T-helper 17 cell (primary cell): ENCODE measurements around the gene RAB12. TPM values are rescaled to one million over a fixed set of nuclear protein-coding genes. Genes with fewer than 3 reads are reported as not detected.
"Not testable (repeated sequence)": the region's sequence is repeated elsewhere in the genome, so short reads cannot be mapped to it uniquely, and the experiment has no call there.

Experiments
- ATAC-seq: fragments of 150-1000 bp; cut with Tn5 transposase; 2 replicates; pipeline ENCODE4 v1.10.0; 2021; ENCODE audit warnings: mild to moderate bottlenecking, moderate library complexity
- DNase-seq, 3 donors: peaks; one replicate each; pipeline versions ENCODE4 v3.0.0 to v3.0.0-alpha.2; 2020 to 2021
- H3K9me3 ChIP-seq: one replicate; pipeline ENCODE4 v1.7.0; 2013; ENCODE audit warnings: low read length, mild to moderate bottlenecking; ENCODE audit not compliant: control insufficient read depth, poor library complexity, severe bottlenecking
- H3K27ac Mint-ChIP-seq: one replicate; pipeline ENCODE4 v1.8.0; 2022; ENCODE audit warnings: mild to moderate bottlenecking, moderate library complexity, mixed read lengths
- H3K27me3 Mint-ChIP-seq: one replicate; pipeline ENCODE4 v1.8.0; 2022; ENCODE audit warnings: mixed read lengths
- H3K36me3 Mint-ChIP-seq: one replicate; pipeline ENCODE4 v1.8.0; 2022; ENCODE audit warnings: low read depth, mixed read lengths
- H3K4me1 Mint-ChIP-seq: one replicate; pipeline ENCODE4 v1.8.0; 2022; ENCODE audit warnings: mild to moderate bottlenecking, mixed read lengths
- H3K4me3 Mint-ChIP-seq: one replicate; pipeline ENCODE4 v1.8.0; 2022; ENCODE audit warnings: mild to moderate bottlenecking, moderate library complexity, mixed read lengths
- total RNA-seq, 4 donors: library from RNA in 2 of 4; stranded (reverse) in 2 of 4; gene quantifications; one replicate each; pipeline ENCODE4 v1.2.3 and lab custom pipeline; 2022 to 2026

RAB12 gene, protein sequence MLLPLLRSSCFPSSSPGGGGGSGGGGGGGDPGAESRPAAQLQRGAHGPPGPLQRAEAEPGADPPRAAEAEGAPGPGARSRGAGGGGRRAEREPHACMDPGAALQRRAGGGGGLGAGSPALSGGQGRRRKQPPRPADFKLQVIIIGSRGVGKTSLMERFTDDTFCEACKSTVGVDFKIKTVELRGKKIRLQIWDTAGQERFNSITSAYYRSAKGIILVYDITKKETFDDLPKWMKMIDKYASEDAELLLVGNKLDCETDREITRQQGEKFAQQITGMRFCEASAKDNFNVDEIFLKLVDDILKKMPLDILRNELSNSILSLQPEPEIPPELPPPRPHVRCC
- 10 to 100 TPM; 15.8 to 16.5 TPM for total RNA-seq
- 21.2 to 31.1 reads per million in 2 donors for total RNA-seq (lab: John Stamatoyannopoulos, UW)

GRCh38 chr18:8608795-8609658 is at the start of gene RAB12:
Gene RAB12, plus strand, starts transcription at chr18:8609437. Its CDS starts 3 bp downstream, at chr18:8609440.
- ATAC-seq (peak; percentile 93), DNase-seq (peak; percentile 86 to 91 (median 87))
- H3K4me3 Mint-ChIP-seq, result peak within 1 kb of the TSS; percentile 95
- peaks cover 10% of the 10 kb centered on the region for H3K36me3 Mint-ChIP-seq
- H3K9me3 ChIP-seq, result no peaks in the 10 kb centered on the region
- H3K27me3 Mint-ChIP-seq, result peaks cover 5% of the 10 kb centered on the region
- H3K4me1 Mint-ChIP-seq, result peaks cover 34% of the 10 kb centered on the region
- peak within 1 kb of the TSS; percentile 99 for H3K27ac Mint-ChIP-seq

- Mint-ChIP-seq H3K36me3 (no peaks in the 10 kb centered on the region), H3K27ac (no peak overlapping the region), H3K4me3 (no peak overlapping the region), H3K27me3 (peaks cover 40% of the 10 kb centered on the region), H3K4me1 (no peaks in the 10 kb centered on the region)
- DNase-seq (no peak), ATAC-seq (no peak)
- no peaks in the 10 kb centered on the region for H3K9me3 ChIP-seq
These were observed 49.5 kb upstream of the RAB12 start for GRCh38 chr18:8559612-8560186.

DNA sequence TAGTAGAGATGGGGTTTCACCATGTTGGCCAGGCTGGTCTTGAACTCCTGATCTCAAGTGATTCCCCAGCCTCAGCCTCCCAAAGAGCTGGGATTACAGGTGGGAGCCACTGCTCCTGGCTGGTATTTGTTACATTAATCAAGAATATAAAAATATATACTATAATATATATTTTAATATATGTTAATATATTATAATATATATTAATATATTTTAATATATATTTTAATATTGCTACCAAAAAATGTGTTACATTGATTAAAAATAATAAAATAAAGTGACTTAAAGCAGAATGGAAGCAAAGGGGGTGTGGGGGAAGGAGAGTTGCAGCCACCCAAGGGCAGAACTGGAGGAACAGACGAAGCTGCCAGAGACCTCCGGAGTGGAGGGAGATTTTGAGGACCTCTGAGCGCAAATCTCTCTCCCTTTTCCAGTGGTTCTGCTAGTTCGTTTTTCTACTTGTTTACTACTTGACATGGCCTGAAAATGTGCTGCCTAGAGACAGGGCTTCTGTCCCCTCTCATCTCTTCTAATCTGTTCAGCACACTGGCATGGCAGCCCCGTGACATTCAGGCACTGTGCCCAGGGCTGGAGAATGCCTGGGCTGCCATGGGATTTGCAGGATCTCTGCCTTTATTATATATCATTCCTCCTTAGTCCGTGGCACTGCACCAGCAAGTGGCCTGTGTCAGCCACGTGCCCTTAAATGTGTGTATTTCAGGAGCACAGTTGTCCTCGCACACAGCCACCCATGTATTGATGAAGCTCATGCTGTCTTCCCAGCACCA is 47.9 kb upstream of the RAB12 start:
- no peak overlapping the region for H3K4me3 Mint-ChIP-seq
- no peak overlapping the region for H3K27ac Mint-ChIP-seq
- ATAC-seq (no peak), DNase-seq (no peak)
- peaks cover 28% of the 10 kb centered on the region for H3K27me3 Mint-ChIP-seq
- no peaks in the 10 kb centered on the region for H3K9me3 ChIP-seq
- no peaks in the 10 kb centered on the region for H3K4me1 Mint-ChIP-seq
- H3K36me3 Mint-ChIP-seq, result no peaks in the 10 kb centered on the region

- Mint-ChIP-seq H3K27me3 (peaks cover 27% of the 10 kb centered on the region), H3K27ac (no peak overlapping the region), H3K4me3 (no peak overlapping the region), H3K36me3 (no peaks in the 10 kb centered on the region), H3K4me1 (no peaks in the 10 kb centered on the region)
- no peak for ATAC-seq
- no peak for DNase-seq
- H3K9me3 ChIP-seq, result no peaks in the 10 kb centered on the region
These were observed 47.2 kb upstream of the RAB12 start for GRCh38 chr18:8562070-8562469.

- H3K9me3 ChIP-seq, result no peaks in the 10 kb centered on the region
- Mint-ChIP-seq H3K4me1 (no peaks in the 10 kb centered on the region), H3K4me3 (no peak overlapping the region), H3K27ac (no peak overlapping the region), H3K27me3 (peaks cover 25% of the 10 kb centered on the region), H3K36me3 (no peaks in the 10 kb centered on the region)
- ATAC-seq, result no peak
- no peak for DNase-seq
These were observed 46.3 kb upstream of the RAB12 start for GRCh38 chr18:8562919-8563318.

DNA sequence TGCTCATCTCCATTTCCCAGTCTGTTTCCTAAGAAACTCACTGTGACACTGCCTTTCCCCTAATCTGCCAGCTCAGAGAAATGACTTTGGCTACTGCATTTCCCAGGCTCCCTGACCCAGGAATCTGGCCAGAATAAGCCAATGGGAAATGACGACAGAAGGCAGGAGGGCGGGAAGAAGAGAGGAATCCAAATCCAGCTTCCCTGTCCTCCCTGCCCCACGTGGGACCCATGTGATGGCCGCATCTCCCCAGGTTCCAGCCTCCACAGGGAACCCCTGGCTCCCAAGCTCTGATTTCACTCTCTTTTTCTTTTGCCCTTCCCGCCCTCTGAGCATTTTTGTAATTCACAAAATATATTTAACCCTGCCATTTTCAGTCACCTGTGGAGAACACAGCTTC is 37.8 kb upstream of the RAB12 start:
- no peak overlapping the region for H3K27ac Mint-ChIP-seq
- H3K4me1 Mint-ChIP-seq, result no peaks in the 10 kb centered on the region
- DNase-seq (no peak), ATAC-seq (no peak)
- peaks cover 17% of the 10 kb centered on the region for H3K27me3 Mint-ChIP-seq
- no peaks in the 10 kb centered on the region for H3K9me3 ChIP-seq
- no peaks in the 10 kb centered on the region for H3K36me3 Mint-ChIP-seq
- no peak overlapping the region for H3K4me3 Mint-ChIP-seq

GRCh38 chr18:8573766-8574165 is 35.5 kb upstream of the RAB12 start:
- H3K27ac Mint-ChIP-seq, ATAC-seq, H3K4me3 Mint-ChIP-seq, H3K36me3 Mint-ChIP-seq, H3K4me1 Mint-ChIP-seq, DNase-seq, H3K9me3 ChIP-seq: not testable (repeated sequence)
- peaks cover 28% of the 10 kb centered on the region for H3K27me3 Mint-ChIP-seq

GRCh38 chr18:8584798-8585197 is 24.4 kb upstream of the RAB12 start:
- DNase-seq (no peak), ATAC-seq (no peak)

GRCh38 chr18:8586941-8587340 is 22.3 kb upstream of the RAB12 start:
- H3K9me3 ChIP-seq, result no peaks in the 10 kb centered on the region
- H3K4me1 Mint-ChIP-seq, result no peaks in the 10 kb centered on the region
- H3K27me3 Mint-ChIP-seq, result peaks cover 24% of the 10 kb centered on the region
- DNase-seq (no peak), ATAC-seq (no peak)
- H3K36me3 Mint-ChIP-seq, result no peaks in the 10 kb centered on the region
- H3K4me3 Mint-ChIP-seq, result no peak overlapping the region
- H3K27ac Mint-ChIP-seq, result no peak overlapping the region

More at GRCh38 chr18:8584798-8585197, 24.4 kb upstream of the RAB12 start:
- no peaks in the 10 kb centered on the region for H3K36me3 Mint-ChIP-seq
- peaks cover 29% of the 10 kb centered on the region for H3K27me3 Mint-ChIP-seq
- H3K27ac Mint-ChIP-seq, result no peak overlapping the region
- H3K9me3 ChIP-seq, result no peaks in the 10 kb centered on the region
- no peaks in the 10 kb centered on the region for H3K4me1 Mint-ChIP-seq
- H3K4me3 Mint-ChIP-seq, result no peak overlapping the region

DNA sequence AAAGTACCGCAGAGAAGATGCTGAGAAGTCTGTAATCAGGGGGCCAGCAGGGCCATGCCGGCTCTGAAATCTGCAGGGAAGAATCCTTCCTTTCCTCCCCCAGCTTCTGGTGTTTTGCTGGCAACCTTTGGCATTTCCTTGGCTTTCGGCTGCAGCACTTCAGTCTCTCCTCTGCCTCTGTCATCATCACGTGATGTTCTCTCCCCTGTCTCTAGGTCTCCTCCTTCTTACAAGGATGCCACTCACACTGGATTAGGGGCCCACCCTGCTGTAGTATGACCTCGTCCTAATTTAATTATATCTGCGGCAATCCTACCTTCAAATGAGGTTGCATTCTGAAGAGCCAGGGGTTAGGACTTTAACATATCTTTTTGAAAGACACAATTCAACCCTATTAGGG is 13.8 kb upstream of the RAB12 start:
- H3K9me3 ChIP-seq, result no peaks in the 10 kb centered on the region

DNA sequence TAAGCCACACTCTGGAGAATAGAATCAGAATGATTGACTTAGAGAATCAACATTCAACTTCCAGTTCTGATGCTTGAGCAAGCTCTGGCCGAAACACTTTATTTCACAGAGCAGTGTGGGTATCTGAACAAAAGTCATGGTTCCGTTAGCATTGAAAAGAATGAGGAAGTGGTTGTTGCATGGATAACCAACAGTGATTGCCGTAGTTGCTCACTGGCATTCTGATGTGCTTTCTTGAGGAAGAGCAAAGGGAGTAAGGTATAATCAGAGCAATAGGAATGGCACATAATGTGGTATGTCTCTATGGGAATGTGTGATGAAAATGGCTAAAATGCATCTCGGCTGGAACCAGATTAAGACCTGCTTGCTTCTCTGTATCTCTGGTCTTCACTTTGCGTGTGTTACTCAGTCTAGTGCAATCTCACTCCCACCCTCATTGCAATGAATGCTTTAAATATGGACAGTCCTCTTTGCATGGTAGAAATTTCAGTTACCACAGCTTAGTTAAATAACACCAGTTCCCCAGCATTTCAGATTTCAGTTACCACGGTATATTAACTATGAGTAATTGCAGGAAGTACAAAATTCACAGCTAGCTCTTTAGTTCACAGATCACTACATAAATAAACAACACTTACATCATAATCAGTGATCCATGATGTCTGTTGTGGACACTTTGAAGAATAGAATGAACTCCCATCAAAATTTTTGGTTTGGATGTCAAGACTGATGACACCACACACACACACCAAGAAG is 7.8 kb upstream of the RAB12 start:
- no peak for DNase-seq
- Mint-ChIP-seq H3K4me3 (peak overlapping the region; percentile 26), H3K27me3 (peaks cover 48% of the 10 kb centered on the region), H3K36me3 (peaks cover 5% of the 10 kb centered on the region), H3K27ac (no peak overlapping the region), H3K4me1 (peaks cover 3% of the 10 kb centered on the region)
- ATAC-seq, result no peak
- H3K9me3 ChIP-seq, result no peaks in the 10 kb centered on the region

More for the DNA sequence above, 13.8 kb upstream of the RAB12 start:
- no peaks in the 10 kb centered on the region for H3K4me1 Mint-ChIP-seq
- H3K27me3 Mint-ChIP-seq, result peaks cover 28% of the 10 kb centered on the region
- no peak for ATAC-seq
- H3K36me3 Mint-ChIP-seq, result no peaks in the 10 kb centered on the region
- DNase-seq, result no peak
- no peak overlapping the region for H3K4me3 Mint-ChIP-seq
- no peak overlapping the region for H3K27ac Mint-ChIP-seq

GRCh38 chr18:8602040-8602439 is 7.2 kb upstream of the RAB12 start:
- peaks cover 5% of the 10 kb centered on the region for H3K36me3 Mint-ChIP-seq
- H3K4me3 Mint-ChIP-seq, result no peak overlapping the region
- no peaks in the 10 kb centered on the region for H3K9me3 ChIP-seq
- DNase-seq (no peak), ATAC-seq (no peak)
- peaks cover 42% of the 10 kb centered on the region for H3K27me3 Mint-ChIP-seq
- peaks cover 3% of the 10 kb centered on the region for H3K4me1 Mint-ChIP-seq
- H3K27ac Mint-ChIP-seq, result no peak overlapping the region
